CD4-positive, alpha-beta T cell treated with Interleukin-4 for 1 hour (primary cell): ENCODE data around the gene SNAI1.

Experiments used
- DNase-seq, 2 donors: peaks; one replicate each; pipeline ENCODE4 v3.0.0-alpha.2; 2020 to 2022

SNAI1 gene

DNA sequence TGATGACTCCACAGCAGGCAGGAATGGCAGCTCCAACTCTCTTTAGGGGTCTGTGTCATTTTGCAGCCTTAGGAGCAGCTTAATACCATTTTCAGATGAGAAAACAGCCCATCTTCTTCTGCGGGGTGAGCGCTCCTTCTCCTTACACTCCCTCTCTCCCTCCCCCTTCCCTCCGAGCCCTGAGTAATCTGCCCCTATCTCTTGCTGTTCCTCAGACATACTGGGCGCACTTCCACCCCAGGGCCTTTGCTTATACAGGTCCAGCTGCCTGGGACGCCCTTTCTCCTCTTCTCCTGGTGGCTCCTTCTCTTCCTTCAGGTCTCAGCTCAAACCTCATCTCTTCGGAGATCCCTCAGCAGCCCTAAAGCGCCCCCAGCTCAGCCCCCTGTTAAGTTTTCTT is 54.8 kb downstream of the SNAI1 start:
- no peak for DNase-seq

- no peak for DNase-seq
Observed at GRCh38 chr20:50038169-50038568, 55.4 kb downstream of the SNAI1 start.
